Mesenchymal stem cell (in vitro differentiated cells and primary cell): ENCODE measurements around the gene BMI1. TPM values are rescaled to one million over a fixed set of nuclear protein-coding genes. Genes with fewer than 3 reads are reported as not detected.

Experiments used
- small RNA-seq: library from polyadenylated mRNA; stranded (forward); fragments of <200 nt; extraction: miRNeasy Mini kit (QIAGEN cat#:217004); gene quantifications from one replicate; pipeline ENCODE3, GENCODE V24; 2013; ENCODE audit warnings: low read depth

BMI1 gene

Small RNAs within 50 kb of the gene (small RNA-seq; reads per million reads assigned to genes)
- gene AL158211.3 = not detected
